ENCODE measurements around the gene HDAC7.
A peak's percentile ranks its signal among the peaks of the same experiment; 100 is the strongest.

DNA sequence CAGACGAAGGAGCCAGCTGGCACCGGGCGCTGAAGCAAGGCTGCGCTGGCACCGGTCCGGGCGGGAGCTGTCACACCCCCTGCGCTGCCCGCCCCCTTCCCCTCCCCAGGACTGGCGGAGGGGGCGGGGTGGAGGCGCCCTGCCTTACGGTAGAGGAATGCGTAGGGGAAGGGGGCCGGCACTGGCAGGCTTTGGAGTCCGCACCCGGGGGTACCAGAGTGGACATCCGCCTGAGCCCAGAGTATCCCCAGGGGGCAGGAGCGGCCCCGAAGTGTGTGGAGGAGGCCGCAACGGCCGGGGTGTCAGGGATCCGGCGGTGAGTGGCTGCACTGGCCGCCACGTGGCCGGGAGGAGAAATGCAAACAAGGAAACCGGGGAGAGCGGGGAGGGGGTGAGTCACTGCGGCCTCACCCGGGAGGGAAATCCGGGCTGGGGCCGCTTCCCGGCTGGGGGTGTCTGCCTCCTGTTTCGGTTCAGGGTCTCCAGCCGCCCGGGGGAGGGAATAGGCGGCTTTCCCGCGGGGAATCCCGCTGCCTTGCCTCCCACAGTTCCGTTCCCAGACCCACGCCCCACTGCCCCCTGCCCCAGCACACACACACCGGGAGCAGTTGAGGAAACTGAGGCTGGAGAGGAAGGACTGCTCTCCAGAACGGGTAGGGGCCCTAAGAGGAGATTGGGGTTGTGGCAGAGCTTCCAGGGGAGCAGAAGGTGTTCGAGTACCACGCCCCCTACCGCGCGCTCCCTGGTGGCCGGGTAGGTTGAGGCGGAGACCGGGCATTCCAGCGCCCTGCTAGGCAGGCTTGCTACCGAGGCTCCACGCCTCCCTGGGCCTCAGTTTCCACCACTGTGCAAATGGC is 60.6 kb downstream of the HDAC7 start, which contains the start of gene RAPGEF3:
- peak; percentile 97 for TF ChIP-seq EP300 (IDR thresholded peaks at IDR 0.05; ENCODE audit: borderline replicate concordance)
- peak; percentile 91 for TF ChIP-seq FOXM1 (IDR thresholded peaks at IDR 0.05; ENCODE audit: borderline replicate concordance, low read depth)
- TF ChIP-seq TCF12 (IDR thresholded peaks at IDR 0.05; ENCODE audit: low read depth): peak; percentile 98
- TF ChIP-seq, protein P1, sequence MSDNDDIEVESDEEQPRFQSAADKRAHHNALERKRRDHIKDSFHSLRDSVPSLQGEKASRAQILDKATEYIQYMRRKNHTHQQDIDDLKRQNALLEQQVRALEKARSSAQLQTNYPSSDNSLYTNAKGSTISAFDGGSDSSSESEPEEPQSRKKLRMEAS (IDR thresholded peaks at IDR 0.05): peak; percentile 97
